ENCODE data around the gene SMOC1.

SMOC1 gene

DNA sequence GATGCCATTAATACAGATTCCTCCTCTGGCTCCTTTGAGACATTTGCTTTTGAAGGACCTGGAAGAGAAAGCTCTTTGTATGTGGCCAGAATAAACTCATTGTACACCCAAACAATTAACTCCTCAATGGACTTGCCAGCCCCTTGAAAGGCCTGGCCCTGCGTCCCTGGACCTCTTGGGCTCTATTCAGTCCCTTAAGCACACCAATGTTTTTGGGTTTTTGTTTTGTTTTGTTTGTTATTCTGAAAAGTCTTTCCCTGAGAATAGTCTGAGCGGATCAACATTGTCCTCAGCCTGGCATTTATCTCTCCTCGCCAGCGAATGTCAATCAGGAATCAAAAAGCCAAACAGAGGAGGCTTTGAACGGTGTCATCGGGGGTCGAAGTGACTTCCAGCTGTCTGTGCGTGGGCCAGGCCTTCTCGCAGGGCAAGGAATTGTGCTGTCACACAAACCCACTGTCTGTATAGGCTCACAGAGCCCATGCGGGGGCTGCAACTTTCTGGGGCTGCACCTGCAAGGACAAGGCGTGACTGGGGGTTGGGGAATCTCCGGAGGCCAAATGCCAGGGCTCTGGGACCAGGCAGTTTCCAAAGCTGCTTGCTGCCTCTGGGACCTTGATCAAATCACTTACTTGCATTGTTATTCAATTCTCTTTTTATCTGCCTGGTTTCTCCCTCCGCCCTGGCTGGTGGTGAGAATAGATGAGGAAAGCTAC is 108.3 kb downstream of the SMOC1 start:
- Histone ChIP-seq H3K9me3 (ENCODE audit: insufficient read depth, low read length) (no peaks in the 10 kb centered on the region), H3K9ac (ENCODE audit: low read length) (no peak overlapping the region), H3K4me2 (ENCODE audit: low read length) (no peak overlapping the region), H2AFZ (ENCODE audit: low read depth, low read length) (no peak overlapping the region), H3K79me2 (ENCODE audit: low read length) (no peaks in the 10 kb centered on the region), H3K36me3 (replicated peaks; ENCODE audit: low read depth, low read length) (no peaks in the 10 kb centered on the region), H4K20me1 (ENCODE audit: insufficient read depth, low read length) (no peaks in the 10 kb centered on the region), H3K27ac (ENCODE audit: low read length) (no peak overlapping the region), H3K4me3 (ENCODE audit: low read length) (no peak overlapping the region), H3K27me3 (ENCODE audit: low read depth, low read length) (peaks cover 34% of the 10 kb centered on the region; the same call in 1 of the 2 replicates), H3K4me1 (ENCODE audit: low read length) (peaks cover 4% of the 10 kb centered on the region; the same call in 1 of the 2 replicates)
- TF ChIP-seq, protein P1, sequence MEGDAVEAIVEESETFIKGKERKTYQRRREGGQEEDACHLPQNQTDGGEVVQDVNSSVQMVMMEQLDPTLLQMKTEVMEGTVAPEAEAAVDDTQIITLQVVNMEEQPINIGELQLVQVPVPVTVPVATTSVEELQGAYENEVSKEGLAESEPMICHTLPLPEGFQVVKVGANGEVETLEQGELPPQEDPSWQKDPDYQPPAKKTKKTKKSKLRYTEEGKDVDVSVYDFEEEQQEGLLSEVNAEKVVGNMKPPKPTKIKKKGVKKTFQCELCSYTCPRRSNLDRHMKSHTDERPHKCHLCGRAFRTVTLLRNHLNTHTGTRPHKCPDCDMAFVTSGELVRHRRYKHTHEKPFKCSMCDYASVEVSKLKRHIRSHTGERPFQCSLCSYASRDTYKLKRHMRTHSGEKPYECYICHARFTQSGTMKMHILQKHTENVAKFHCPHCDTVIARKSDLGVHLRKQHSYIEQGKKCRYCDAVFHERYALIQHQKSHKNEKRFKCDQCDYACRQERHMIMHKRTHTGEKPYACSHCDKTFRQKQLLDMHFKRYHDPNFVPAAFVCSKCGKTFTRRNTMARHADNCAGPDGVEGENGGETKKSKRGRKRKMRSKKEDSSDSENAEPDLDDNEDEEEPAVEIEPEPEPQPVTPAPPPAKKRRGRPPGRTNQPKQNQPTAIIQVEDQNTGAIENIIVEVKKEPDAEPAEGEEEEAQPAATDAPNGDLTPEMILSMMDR (IDR thresholded peaks at IDR 0.05; ENCODE audit: low read depth, low read length) = no peak
- no peak for TF ChIP-seq EZH2phosphoT487 (IDR thresholded peaks at IDR 0.05; ENCODE audit: low read depth)

DNA sequence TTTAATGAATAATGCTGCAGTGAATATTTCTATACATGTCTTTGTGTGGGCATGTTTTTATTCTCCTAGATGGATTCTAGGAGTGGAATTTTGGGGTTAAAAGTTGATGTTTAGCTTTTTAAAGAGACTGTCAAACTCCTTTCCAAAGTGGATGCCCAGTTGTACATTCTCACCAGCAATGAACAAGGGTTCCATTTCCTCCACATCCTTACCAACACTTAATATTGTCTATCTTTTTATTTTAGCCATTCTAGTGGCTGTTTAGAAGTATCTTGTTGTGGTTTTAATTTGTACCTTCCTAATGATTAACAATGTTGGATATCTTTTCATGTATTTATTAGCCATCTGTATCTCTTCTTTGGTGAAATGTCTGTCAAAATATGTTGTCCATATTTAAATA is 109.8 kb downstream of the SMOC1 start:
- H3K4me2 ChIP-seq (ENCODE audit: low read length) = no peak overlapping the region
- no peaks in the 10 kb centered on the region for H3K9me3 ChIP-seq (ENCODE audit: insufficient read depth, low read length)
- H3K4me3 ChIP-seq (ENCODE audit: low read length) = no peak overlapping the region
- no peak overlapping the region for H3K9ac ChIP-seq (ENCODE audit: low read length)
- H2AFZ ChIP-seq (ENCODE audit: low read depth, low read length) = no peak overlapping the region
- H3K36me3 ChIP-seq (replicated peaks; ENCODE audit: low read depth, low read length) = no peaks in the 10 kb centered on the region
- TF ChIP-seq EZH2phosphoT487 (IDR thresholded peaks at IDR 0.05; ENCODE audit: low read depth) = no peak
- TF ChIP-seq, protein P1 (IDR thresholded peaks at IDR 0.05; ENCODE audit: low read depth, low read length) = no peak
- no peaks in the 10 kb centered on the region for H4K20me1 ChIP-seq (ENCODE audit: insufficient read depth, low read length)
- peaks cover 47% of the 10 kb centered on the region for H3K27me3 ChIP-seq (ENCODE audit: low read depth, low read length)
- H3K4me1 ChIP-seq (ENCODE audit: low read length) = peaks cover 4% of the 10 kb centered on the region; the same call in 1 of the 2 replicates
- H3K27ac ChIP-seq (ENCODE audit: low read length) = no peak overlapping the region
- no peaks in the 10 kb centered on the region for H3K79me2 ChIP-seq (ENCODE audit: low read length)

DNA sequence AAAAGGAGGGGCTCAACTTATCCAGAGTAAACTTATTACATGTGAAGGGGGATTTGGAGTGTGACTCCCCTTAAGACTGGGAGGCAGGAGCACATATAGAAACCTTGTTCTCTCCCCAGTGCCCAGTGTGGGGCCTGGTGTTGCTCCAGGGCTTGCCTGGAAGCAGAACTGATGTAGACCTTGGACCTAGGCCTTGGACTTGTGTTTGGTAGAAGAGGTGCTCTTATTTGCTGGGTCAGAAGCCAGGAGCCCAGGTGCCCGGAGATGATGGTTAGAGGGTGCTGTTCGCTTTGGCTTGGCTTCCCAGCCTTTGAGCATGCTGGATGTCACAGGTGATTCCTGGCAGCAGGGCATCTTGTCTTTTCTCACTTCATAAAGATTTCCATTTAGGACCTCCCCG is 110.4 kb downstream of the SMOC1 start:
- Histone ChIP-seq H3K27ac (ENCODE audit: low read length) (no peak overlapping the region), H3K4me1 (ENCODE audit: low read length) (peaks cover 4% of the 10 kb centered on the region; the same call in 1 of the 2 replicates), H3K36me3 (replicated peaks; ENCODE audit: low read depth, low read length) (no peaks in the 10 kb centered on the region), H3K4me2 (ENCODE audit: low read length) (no peak overlapping the region), H3K27me3 (ENCODE audit: low read depth, low read length) (peaks cover 53% of the 10 kb centered on the region), H3K9ac (ENCODE audit: low read length) (no peak overlapping the region), H3K4me3 (ENCODE audit: low read length) (no peak overlapping the region), H3K9me3 (ENCODE audit: insufficient read depth, low read length) (no peaks in the 10 kb centered on the region), H4K20me1 (ENCODE audit: insufficient read depth, low read length) (no peaks in the 10 kb centered on the region), H2AFZ (ENCODE audit: low read depth, low read length) (no peak overlapping the region), H3K79me2 (ENCODE audit: low read length) (no peaks in the 10 kb centered on the region)
- TF ChIP-seq EZH2phosphoT487 (IDR thresholded peaks at IDR 0.05; ENCODE audit: low read depth) = no peak
- TF ChIP-seq, protein P1 (IDR thresholded peaks at IDR 0.05; ENCODE audit: low read depth, low read length) = no peak

DNA sequence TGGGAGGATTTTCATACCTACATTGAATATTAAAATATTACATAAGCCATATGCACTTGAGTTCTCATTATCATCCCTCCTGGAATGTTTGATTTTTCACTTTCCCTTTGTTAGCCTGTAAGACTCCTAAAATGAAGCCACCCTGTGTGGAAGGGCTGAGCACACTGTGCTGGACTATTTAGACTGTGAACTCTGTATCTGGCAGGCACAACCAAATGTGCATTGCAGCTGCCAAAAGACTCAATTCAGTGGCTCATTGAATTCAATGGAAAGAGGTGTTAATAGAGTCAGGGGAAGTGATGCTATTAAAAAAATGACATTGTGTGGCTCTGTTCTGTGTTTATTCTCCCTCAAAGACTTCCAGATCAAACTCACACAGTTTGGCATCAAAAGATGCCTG is 111.1 kb downstream of the SMOC1 start:
- Histone ChIP-seq H3K9ac (ENCODE audit: low read length) (no peak overlapping the region), H3K4me3 (ENCODE audit: low read length) (no peak overlapping the region), H3K27ac (ENCODE audit: low read length) (no peak overlapping the region), H3K9me3 (ENCODE audit: insufficient read depth, low read length) (no peaks in the 10 kb centered on the region), H3K4me2 (ENCODE audit: low read length) (no peak overlapping the region), H3K27me3 (ENCODE audit: low read depth, low read length) (peaks cover 59% of the 10 kb centered on the region), H3K79me2 (ENCODE audit: low read length) (no peaks in the 10 kb centered on the region), H4K20me1 (ENCODE audit: insufficient read depth, low read length) (no peaks in the 10 kb centered on the region), H2AFZ (ENCODE audit: low read depth, low read length) (no peak overlapping the region), H3K36me3 (replicated peaks; ENCODE audit: low read depth, low read length) (no peaks in the 10 kb centered on the region), H3K4me1 (ENCODE audit: low read length) (peaks cover 4% of the 10 kb centered on the region; the same call in 1 of the 2 replicates)
- TF ChIP-seq, protein P1 (IDR thresholded peaks at IDR 0.05; ENCODE audit: low read depth, low read length) = no peak
- no peak for TF ChIP-seq EZH2phosphoT487 (IDR thresholded peaks at IDR 0.05; ENCODE audit: low read depth)
